Pons (tissue), 1 donor: ENCODE data around the gene BCAS4.

ENCODE experiments used
- DNase-seq: peaks from one replicate; pipeline ENCODE4 v3.0.0-alpha.2; 2016; ENCODE audit warnings: low spot score

Gene BCAS4

DNA sequence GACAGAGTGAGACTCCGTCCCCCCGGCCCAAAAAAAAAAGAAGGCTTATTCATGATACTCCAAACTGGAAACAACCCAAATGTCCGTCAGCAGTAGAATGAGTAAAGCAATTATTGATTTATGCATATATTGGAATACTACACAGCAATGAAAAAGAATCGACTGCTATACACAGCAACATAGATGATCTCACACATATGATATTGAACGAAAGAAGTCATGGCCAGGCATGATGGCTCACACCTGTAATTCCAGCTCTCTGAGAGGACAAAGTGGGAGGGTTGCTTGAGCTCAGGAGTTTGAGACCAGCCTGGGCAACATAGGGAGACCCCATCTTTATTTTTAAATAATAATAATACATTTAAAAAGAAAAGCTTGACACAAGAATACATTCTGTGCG lies 28.5 kb downstream of the BCAS4 start:
- DNase-seq, result no peak

DNA sequence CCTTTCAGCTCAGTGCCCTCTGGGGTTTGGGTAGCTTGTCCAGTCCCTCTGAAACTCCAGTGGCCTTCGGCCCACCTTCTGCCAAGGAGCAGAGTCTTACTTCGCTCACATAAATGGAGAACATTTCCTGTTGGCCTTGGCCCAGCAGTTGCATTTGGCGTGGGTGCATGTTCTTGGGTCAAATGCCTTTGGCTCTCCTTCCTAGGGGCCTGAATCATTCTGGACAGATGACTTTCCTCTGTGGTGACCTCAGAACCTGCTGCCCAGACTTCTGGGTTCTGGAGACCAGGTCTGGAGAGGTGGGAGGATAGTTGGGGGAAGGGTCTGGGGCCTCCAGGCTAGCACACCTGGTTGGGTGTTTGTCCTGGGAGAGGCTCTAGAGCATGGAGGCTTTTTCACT lies 29.3 kb downstream of the BCAS4 start:
- no peak for DNase-seq

DNA sequence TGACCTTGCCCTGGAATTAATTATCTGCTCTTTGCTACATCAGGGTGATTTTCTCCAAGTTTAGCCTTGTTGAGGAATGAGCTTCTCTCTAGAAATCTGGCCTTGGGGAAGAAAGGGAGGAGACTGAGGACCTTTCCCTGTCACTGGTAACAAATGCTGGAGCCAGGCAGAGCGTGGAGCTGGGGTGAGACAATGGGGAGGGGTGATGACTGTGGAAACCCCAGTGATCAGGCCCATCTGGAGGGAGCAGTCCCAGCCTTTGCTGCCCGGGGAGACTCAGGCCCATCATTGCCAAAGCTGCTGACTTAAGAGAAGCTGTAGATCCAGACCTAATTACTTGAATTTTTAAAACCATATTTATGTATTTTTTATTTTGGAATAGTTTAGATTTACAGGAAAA lies 31.3 kb downstream of the BCAS4 start:
- DNase-seq, result no peak

GRCh38 chr20:50828363-50829136 lies 33.7 kb downstream of the BCAS4 start:
- DNase-seq, result no peak

DNA sequence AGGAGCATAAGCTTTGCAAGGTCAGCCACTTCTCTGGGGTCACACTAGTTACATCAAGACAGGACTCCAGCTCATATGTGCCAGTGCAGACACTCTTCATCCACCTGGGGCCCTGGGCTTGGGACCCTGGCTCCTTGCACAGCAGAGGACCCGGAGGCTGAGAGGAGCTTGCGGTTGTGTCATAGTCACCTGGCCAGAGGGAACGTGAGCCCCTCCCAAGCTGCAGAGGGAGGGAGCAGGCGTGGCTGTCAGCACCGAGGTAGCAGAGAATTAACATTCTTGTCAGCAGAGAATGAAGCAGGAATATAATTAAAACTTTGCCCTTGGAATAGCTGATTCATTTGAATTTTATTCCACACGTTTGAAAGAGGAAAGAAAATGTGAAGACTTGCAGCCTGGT lies 36.8 kb downstream of the BCAS4 start:
- no peak for DNase-seq

- no peak for DNase-seq
Measured at GRCh38 chr20:50834599-50835005, 39.7 kb downstream of the BCAS4 start.

DNA sequence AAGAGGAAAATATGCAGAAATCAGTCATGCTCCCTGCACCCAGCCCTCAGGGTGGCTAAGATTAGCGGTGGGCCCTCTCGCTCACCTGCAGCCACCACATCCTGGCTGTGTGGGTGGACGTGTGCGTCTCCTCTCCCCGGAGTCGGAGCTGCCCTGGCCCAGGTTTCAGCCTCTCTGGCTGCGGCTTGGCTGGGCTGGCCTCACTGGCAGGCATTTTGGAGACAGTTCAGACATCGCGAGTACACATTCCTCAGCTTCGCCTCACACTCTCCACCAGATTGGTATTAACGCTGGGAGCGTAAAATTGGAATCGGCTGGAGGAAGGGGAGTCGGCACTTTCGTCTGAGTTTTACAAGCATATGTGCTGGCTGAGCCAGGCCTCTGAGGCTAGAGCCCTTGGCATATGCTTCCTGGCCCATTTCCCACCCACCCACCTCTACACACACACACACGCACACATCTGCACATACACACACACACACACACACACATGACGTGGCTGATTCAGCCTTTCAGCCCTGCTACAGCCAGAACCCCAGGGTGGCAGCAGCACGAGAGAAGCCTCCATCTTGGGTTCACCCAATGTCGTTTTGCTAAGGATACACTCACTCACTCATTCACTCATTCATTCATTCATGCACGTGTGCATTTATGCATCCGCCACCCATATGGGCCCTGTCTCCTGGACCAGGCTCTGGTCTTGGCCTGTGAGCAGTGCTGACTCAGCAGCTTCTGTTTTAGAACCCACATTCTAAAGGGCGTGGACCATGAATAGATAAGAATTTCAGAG lies 42.9 kb downstream of the BCAS4 start:
- no peak for DNase-seq

- no peak for DNase-seq
Measured at GRCh38 chr20:50838322-50838625, 43.4 kb downstream of the BCAS4 start.

GRCh38 chr20:50838707-50839385 lies 44.0 kb downstream of the BCAS4 start:
- no peak for DNase-seq

GRCh38 chr20:50842821-50843220 lies 48.0 kb downstream of the BCAS4 start:
- DNase-seq, result no peak

- no peak for DNase-seq
Measured at GRCh38 chr20:50843331-50844276, 48.7 kb downstream of the BCAS4 start.

DNA sequence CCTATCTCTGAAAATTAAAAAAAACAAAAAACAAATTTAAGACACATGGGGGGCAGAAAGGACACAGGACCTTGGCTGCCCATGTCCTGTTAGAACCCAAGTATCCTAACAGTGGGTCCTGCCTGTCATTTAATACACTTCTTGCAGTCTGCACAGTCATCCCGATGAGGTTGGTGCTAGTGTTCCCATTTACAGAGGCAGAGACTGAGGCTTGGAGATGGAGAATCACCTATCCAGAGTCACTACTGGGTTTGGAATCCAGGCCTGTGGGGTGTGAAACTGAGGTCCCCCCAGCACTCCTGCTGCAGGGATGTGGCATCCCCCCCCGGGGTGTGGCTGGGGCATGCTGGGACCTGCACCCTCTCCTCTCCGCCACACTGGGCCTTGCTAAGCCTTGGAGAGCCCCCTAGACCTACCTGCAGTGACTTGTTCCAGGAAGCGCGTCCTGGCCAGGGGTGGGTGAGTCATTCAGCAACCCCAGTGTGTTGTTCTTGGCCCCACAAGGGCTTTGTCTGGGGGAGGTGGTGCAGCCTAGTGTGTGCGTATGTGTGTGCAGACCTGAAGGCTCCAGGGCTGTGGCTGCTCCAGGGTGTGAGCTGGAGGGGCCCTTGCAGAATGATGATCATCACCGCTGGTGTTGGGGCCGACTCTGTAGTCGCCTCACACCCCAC lies 49.7 kb downstream of the BCAS4 start:
- DNase-seq, result no peak

- DNase-seq, result no peak
Measured at GRCh38 chr20:50845566-50846215, 50.8 kb downstream of the BCAS4 start.

- peak; percentile 8 for DNase-seq
Measured at GRCh38 chr20:50848341-50848808, 53.5 kb downstream of the BCAS4 start.

DNA sequence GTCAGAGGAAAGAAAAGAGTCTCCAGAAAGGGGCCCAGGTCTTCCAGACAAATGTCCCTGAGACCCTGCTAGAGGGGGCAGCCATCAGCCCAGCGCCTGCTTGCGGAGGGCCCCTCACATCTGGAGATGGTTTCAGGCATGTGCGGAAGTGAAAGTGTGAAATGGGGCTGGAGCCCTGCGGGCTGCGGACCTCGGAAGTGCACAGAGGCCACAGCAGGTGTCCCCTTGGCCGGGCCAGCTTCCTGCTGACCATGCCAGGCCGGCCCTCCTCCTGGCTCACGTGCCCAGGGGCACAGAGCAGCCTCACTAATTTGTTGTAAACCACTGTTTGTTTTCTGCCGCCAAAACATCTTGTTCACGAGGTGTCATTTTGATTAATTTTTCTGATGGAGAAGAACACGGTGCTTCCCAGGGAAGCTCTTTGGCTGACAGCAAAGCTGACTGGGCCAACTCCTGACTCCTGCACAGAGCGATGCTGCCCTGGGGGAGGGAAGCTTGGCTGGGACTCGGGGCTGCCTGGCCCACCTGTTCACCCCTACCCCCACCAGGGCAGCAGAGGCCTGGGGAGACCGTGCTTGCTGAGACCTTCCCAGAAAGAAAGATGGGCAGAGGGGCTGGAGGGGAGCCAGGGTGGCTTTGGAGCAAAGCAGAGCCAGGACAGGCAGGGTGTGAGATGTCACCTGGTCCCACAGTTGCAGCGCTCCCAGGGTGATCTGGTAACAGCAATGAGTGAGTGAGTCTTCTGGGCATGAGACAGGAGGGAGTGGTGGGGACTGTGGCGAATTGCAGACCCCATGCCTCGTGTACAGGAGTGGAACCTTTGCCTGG lies 54.2 kb downstream of the BCAS4 start:
- peak; percentile 6 for DNase-seq

DNA sequence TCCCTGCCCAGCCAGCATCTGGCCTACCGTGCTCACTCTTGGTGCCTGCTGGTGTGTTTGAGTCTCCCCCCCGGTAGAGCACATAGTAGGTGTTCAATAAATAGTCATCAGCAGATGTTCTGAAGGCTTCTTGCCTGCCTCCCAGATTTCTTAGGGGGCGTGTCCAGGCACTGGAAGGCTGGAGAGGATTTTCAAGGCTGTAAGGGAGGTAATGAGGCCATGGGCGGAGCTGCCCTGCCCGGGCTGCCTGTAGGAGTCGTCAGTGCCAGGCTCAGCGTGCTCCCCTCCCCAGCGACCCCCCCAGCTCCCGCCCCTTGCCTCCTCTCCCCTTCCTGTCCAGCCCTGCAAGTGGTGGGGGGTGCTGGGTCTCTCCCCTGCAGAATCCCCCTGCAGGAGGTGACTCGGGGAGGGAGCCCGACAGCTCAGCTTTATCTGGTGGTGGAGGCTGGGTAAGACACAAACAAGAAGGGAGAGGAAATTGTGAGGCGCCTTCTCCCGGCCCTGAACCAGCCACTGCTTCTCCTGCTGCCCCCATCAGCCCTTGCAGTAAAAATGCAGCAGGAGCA lies 55.9 kb downstream of the BCAS4 start:
- no peak for DNase-seq

DNA sequence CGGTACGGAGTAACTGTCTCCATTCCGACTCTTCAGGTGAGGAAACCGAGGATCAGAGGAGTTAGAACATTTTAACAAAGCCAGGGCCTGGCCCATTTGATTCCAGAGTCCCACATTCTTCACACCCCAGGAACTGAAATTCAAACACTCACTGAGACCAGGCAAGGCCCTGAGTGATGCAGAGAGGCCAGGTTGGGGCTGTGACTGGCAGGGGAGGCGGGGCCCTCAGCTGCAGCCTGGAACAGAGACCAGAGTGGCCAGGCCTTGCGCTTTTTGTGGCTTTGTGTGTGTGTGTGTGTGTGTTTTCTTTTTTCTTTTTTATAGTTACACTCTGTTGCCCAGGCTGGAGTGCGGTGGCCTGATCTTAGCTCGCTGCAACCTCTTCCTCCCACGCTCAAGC lies 57.2 kb downstream of the BCAS4 start:
- DNase-seq, result no peak

GRCh38 chr20:50854506-50855249 lies 59.8 kb downstream of the BCAS4 start:
- DNase-seq, result no peak
